HG02610 (cell line): ENCODE data around the gene SPATS2.
A peak's percentile ranks its signal among the peaks of the same experiment; 100 is the strongest.
"Not testable (repeated sequence)": the region's sequence is repeated elsewhere in the genome, so short reads cannot be mapped to it uniquely, and the experiment has no call there.

Experiments used
- ATAC-seq: cut with Tn5 transposase; IDR thresholded peaks from one replicate; pipeline ENCODE4 v1.9.1; 2021; ENCODE audit warnings: mild to moderate bottlenecking, moderate library complexity; ENCODE audit not compliant: unreplicated experiment

Gene SPATS2

DNA sequence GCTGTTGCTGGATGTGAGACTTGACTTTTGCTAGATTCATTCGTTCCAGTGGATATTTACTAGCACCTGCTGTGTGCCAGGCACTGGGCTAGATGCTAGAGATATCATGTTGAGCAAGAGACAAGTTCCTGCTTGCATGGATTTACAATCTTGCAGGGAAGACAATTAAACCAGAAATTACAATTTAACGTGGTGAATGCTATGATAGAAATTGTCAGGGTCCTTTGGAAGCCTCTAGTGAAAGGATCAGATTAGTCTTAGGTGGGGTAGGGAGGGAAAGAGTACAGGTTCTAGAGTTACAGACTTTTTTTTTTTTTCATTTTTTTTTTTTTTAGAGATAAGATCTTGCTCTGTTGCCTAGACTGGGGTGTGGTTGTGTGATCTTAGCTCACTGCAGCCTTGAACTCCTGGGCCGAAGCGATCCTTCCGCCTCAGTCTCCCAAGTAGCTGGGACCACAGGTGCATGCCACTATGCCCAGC is 36.7 kb downstream of the SPATS2 start:
- ATAC-seq: no peak

DNA sequence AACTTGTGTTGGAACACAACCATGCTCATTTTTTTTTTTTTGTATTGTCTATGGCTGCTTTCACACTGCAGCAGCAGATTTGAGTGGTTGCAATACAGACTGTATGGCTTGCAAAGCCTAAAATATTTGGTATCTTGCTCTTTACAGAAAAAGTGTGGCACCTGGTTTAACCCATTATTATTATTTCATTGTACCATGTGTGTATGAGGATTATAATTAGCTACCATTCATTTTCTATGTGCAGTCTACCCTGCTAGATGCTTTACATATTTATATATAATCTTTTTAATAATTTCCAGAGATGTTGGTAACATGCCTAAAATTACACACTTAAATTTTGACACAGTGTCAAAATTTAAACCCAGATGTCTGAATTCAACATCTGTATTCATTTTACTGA is 37.7 kb downstream of the SPATS2 start:
- no peak for ATAC-seq

DNA sequence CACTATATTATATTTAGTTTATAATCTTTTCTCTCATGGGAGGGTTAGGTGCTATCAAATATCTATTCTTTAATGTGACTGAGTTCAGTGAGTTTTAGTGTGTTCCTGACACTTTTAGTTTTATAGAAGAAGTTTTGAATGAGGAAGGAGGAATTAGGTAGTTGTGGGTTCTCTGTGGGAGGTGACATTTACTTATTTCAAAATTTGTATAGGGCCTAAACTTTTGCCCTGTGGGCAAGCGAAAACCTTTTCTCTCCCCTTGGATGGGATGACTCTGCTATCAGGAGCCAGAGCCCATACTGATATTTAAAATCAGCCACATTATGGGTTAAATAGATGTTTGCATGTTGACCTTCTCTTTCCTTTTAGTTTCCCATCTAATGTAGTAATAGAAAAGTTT is 43.6 kb downstream of the SPATS2 start:
- no peak for ATAC-seq

DNA sequence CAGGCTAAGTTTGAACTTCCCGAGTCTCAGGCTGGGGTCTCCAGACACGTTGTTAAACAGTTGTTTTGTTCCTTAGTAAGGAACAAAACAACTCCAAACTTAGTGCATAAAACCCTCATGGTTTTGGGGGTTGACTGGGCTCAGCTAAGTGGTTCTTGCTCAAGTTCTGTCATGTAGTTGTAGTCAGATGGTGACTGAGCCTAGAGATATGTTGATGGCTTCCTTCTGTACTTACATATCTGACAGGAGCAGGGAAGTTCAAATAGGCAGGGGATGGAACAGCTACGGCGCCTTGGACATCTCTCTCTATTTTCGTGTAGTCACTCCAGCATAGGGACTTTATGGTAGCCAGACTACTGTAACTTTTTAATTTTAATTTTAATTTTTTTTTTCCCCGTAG is 45.7 kb downstream of the SPATS2 start:
- ATAC-seq: no peak

DNA sequence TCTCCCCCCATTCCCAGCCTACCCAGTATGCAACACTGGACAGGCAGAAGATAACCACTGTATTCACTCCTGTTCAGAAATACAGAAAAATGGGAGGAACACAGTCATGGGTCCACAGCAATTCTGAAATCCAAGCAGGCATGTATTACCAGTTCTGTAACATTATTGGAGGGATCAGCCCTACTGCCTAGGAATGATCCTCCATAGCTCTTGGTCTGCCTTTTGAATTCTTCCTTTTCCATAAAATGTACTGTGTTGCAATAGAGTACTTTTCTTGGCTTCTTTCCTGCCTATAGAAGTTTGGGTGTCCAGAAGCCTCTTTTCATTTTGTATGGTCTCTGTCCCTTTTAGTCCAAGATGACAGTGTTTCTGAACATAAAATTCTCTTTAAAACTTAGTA is 46.5 kb downstream of the SPATS2 start:
- ATAC-seq: no peak

DNA sequence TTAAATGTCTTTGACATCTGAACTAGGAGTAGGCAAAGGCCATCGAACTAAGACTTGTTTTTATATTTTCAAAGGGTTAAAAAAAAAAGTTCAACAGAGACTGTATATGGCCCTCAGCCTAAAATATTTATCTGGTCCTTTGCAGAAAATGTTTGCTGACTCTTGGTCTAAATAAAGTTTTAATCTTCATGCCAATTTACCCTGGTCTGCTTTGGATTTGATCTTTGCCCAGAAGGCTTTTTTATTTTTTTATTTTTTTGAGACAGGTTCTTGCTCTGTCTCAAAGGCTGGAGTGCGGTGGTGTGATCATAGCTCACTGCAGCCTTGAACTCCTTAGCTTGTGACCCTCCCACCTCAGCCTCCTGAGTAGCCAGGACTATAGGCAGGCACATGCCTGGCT is 47.1 kb downstream of the SPATS2 start:
- ATAC-seq: no peak

DNA sequence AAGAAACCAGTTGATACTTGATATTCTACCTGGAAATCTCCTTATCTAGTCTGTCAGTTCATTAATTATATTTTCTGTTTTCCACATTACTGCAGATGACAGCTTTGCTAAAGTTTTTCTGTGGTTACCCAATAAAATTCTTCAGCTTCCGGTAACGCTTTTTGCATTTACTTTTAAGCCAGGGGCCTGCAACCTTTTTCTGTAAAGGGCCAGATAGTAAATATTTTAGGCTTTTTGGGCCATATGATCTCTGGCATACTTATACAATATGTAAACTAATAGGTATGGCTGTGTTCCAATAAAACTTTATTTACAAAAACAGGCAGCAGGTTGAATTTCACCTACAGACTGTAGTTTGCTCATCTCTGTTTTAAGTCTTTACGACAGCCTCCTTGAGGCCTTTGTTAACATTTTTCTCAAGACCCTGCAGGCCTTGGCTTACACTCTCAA is 48.3 kb downstream of the SPATS2 start:
- ATAC-seq: no peak

DNA sequence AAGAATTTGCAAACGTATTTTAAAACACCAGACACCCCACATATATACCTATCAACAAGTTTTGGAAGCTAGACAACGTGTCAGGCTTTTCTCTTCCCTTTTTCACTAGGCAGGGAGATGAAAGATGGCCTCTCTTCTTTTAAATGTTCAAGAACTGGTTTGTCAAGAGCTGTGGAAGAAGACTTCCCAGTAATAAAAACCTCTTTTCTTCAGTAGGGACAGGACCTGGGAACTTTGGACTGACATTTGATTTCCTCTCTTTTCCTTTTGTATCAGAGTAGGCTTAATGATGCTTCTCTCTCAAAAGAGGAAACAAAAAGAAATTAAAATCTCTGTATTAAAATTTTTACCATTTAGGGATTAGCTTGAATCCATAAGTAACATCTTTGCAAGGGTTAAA is 49.6 kb downstream of the SPATS2 start:
- ATAC-seq: no peak

DNA sequence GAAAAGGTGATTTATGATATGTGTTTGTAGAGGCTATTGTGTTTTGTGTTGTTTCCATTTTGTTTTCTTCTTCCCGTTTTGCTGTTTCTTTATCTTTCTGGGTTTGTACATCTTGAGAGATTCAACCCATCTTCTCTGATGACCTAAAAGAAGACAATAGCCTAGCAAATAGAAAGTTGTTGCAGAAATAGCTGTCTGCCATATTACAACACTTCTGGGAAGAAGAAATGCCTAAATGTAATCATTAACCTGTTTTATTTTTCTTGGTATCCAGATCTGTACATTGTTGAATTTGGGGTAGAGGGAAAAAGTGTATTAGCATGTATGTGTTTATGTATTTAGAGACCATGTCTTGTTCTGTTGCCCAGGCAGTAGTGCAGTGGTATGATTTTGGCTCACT is 50.3 kb downstream of the SPATS2 start:
- no peak for ATAC-seq

DNA sequence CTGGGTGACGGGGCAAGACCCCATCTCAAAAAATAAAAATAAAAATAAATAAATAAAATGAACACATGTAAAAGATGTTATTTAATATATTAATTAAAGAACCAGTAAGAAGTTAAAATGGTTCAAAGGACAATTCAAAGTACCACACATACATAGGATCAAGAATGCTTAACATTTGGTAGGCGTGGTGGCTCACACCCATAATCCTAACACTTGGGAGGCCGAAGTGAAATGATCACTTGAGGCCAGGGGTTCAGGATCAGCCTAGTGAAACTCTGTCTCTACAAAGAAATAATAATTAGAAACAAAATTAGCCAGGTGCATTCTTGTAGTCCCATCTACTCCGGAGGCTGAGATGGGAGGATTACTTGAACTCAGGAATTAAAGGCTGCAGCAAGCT is 53.3 kb downstream of the SPATS2 start:
- ATAC-seq: no peak

DNA sequence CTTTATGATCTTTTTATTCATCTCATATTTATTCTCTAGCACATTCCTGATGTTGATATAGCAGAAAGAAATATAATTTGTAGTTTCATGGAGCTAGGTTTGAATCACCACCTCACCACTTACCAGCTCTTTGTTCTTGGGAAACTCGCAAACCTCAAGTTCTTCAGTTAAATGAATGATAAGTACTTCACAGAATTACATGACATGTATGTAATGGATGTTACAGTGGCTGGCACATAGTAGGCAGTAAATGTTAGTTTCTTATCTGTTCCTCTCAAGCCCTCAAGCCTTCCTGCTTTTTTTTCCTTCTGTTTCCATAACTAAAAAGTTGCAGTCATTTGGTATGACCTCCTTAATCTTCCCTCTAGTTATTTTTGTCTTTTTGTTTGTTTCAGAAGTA is 54.9 kb downstream of the SPATS2 start:
- no peak for ATAC-seq

DNA sequence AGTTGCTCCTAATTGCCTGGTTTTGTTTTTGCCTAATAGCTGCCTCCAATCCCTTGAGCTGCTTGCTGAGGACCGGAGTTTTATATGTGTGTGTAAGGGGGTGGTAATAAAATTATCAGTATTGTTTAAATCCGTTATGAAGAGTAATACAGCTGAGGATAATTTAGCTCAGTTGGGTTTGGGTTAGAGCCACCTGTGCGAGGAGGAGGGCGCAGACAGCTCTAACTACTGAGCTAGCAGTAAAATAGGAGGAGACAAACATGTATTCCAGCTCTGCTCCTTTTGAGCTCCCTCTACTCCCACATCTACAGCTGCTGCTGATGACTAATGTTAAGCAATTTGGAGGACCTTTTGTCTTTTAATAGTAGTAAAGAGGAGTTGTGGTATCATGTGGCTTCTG is 61.5 kb downstream of the SPATS2 start:
- no peak for ATAC-seq

DNA sequence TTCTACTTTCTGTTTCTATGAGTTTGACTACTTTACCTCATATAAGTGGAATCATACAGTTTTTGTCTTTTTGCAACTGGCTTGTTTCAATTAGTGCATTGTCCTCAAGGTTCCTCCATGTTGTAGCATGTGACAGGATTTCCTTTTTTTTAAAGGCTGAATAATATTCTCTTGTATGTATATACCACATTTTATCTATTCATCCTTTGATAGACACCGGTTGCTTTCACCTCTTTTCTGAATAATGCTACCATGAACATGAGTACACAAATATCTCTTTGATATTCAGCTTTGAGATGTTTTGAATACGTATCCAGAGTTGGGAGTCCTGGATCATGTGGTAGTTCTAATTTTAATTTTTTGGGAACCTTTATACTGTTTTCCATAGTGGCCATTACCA is 65.4 kb downstream of the SPATS2 start:
- no peak for ATAC-seq

DNA sequence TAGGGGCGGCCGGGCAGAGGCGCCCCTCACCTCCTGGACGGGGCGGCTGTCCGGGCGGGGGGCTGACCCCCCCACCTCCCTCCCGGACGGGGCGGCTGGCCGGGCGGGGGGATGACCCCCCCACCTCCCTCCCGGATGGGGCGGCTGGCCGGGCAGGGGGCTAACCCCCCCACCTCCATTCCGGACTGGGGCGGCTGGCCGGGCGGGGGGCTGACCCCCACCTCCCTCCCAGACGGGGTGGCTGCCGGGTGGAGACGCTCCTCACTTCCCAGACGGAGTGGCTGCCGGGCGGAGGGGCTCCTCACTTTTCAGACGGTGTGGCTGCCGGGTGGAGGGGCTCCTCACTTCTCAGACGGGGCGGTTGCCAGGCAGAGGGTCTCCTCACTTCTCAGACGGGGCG is 69.5 kb downstream of the SPATS2 start:
- not testable (repeated sequence) for ATAC-seq

DNA sequence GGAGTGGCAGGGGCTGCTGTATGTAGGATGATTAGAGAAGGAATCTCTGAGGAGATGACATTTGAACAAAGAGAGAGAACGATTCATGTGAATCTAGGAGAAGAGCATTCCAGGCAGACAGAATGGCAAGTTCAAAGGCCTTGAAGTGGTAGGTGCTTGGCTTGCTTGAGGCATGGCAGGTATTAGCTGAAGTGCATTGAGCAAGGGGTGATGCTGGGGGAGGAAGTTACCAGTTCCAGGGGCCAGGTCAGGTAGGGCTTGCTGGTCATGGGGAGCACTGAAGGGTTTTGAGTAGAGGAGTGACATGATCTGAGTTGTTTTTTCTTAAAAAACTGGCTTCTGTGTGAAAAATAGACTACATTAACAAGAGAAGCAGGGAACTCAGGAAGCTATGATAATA is 71.8 kb downstream of the SPATS2 start:
- no peak for ATAC-seq

DNA sequence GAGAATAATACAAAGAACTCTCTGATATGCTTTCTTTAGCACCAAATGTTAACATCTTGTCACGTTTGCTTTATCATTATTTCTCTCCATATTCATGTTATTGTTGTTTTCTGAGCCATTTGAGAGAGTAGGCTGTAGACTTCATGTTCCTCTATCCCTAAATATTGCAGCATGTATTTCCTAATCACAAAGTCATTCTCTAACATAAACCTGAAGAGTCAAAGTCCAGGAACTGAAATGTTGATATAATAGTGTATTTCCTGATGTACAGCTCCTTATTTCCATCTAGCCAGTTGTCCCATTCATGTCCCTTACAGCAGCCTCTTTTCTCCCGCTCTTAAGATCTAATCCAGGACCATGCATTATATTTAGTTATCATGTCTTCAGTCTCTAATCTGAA is 72.8 kb downstream of the SPATS2 start:
- ATAC-seq: no peak

DNA sequence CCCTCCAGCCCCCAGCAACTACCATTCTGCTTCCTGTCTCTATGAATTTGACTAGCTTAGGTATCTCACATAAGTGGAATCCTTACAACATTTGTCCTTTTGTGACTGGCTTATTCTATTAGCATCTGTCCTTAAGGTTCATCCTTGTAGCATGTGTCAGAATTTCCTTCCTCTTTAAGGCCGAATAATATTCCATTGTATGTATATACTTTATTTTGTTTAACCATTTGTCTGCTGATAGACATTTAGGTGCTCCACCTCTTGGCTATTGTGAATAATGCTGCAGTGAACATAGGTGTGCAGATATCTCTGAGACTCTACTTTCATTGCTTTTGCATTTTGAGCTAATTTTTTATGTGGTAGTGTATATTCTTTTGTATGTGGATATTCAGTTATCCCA is 75.7 kb downstream of the SPATS2 start:
- no peak for ATAC-seq

DNA sequence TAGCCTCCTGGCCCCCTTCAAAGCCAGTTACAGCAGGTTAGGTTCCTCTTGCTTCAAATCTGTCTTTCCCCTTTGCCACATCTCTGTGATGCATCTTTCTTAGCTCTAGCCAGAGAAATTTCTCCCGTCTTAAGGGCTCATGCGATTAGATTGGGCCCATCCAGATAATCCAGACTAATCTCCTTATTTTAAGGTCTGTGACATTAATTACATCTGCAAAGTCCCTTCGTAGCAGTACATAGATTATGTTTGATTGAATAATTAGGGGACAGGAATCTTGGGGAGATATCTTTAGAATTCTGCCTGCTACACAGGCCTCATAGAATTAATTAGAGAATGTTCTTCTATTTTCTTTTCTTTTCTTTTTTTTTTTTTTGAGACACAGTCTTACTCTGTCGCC is 79.3 kb downstream of the SPATS2 start:
- ATAC-seq: no peak

DNA sequence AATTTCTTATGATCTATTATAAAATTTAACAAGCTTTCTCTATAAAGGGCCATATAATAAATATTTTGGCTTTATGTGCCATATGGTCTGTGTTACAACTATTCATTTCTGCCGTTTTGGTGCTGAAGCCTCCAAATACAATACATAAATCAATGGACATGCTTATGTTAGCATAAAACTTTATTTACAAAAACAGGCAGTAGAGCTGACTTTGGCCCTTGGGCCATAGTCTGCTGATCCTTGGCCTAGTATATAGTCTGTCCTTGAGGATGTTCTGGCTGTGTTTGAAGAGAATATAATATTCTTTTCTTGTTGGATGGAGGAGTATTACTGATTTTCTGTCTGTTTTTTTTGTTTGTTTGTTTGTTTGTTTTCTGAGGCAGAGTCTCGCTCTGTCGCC is 81.6 kb downstream of the SPATS2 start:
- no peak for ATAC-seq

DNA sequence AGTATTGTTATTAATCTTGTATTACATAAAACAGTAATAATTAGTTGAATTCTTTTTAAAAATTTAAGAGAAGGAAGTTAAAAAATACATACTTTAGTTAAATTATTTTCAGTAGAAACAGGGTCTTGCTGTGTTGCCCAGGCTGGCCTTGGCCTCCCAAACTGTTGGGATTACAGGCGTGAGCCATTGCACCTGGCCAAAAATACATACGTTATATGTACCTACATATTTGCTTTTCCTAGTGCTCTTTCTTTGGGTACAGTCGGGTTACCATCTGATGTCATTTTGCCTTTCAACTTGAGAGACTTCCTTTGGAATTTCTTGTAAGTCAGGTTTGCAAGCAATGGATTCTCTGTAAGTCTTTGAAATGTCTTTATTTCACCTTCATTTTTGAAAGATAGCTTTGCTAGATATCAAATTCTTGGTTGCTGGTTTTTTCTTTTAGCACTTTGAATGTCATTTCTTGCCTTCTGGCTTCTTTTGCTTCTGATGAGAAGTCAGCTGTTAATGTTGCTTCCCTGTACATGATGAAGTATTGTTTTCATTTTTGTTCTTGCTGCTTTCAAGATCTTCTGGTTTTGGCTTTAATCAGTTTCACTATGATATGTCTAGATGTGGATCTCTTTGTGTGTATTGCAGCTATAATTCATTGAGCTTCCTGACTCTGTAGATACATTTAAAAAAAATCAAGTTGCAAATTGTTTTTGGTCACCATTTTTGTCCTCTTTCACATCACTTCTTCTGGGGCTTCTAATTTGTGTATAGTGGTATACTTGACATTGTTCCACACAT is 84.4 kb downstream of the SPATS2 start:
- ATAC-seq: peak; percentile 80

DNA sequence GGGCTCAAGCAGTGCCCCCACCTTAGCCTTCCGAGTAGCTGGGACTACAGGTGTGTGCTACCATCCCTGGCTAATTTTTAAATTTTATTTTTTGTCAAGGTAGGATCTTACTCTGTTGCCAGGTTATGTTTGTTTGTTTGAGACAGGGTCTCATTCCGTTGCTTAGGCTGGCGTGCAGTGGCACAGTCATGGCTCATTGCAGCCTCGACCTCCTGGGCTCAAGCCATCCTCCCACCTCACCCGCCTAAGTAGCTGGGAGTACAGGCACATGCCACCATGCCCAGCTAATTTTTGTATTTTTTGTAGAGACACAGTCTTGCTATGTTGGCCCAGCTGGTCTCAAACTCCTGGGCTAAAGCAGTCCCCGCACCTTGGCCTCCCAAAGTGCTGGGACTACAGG is 88.2 kb downstream of the SPATS2 start:
- no peak for ATAC-seq

DNA sequence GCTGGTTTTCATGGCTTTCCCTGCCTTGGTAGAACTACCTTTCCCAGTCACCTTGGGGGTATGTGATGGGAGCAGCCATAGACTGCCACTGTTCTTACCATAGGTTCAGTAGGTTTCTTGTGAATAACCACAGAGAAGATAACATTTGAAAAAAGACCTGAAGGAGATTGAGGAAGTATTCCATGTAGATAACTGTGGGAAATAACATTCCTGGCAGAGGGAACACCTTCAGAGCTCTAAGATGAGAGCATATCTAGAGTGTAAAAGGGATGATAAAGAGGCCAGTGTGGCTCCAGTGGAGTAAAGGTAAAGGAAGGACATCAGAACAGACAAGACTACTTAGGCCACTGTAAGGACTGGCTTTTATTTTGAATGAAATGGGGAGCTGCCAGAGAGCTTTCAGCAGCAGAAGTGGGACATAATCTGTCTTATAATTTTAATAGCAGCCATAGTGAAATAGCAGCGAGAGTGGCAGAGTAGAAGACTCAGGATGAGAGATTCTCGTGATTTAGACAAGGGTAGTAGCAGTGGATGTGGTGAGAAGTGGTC is 88.9 kb downstream of the SPATS2 start:
- no peak for ATAC-seq

DNA sequence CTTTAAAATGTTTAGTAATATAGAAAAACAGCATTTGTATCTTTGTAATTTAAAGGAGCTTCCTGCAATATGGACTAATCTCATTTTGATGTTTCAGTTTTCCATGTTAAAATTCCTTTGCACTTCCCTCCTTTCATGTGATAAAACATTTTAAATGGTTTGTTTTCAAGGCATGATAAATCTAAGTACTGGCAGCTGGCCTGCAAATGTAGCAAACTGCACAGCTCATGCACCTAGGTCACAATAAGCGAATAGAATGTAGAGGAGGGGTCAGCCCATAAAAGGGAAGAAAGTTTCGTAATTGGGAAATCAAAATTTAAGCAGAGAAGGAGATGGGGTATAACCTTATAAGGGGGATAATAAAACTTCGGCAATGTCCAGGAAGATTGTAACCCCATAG is 91.6 kb downstream of the SPATS2 start:
- ATAC-seq: no peak
